Measurements from ENCODE around the gene CAPZB. TPM values are rescaled to one million over a fixed set of nuclear protein-coding genes. Genes with fewer than 3 reads are reported as not detected.
A peak's percentile ranks its signal among the peaks of the same experiment; 100 is the strongest.

The CAPZB gene
- total RNA-seq, 1 experiment from 2014 or later: 99.7 TPM

GRCh38 chr1:19410393-19410792 lies 74.9 kb downstream of the CAPZB start:
- Histone ChIP-seq H3K27me3 (no peaks in the 10 kb centered on the region), H3K4me3 (no peak overlapping the region), H3K36me3 (no peaks in the 10 kb centered on the region; the same call in 1 of the 2 replicates), H3K27ac (no peak overlapping the region), H3K4me1 (peaks cover 18% of the 10 kb centered on the region), H3K9me3 (replicated peaks) (no peaks in the 10 kb centered on the region)
- no peak for DNase-seq

GRCh38 chr1:19409477-19410341 lies 75.6 kb downstream of the CAPZB start:
- no peaks in the 10 kb centered on the region; the same call in 1 of the 2 replicates for H3K36me3 ChIP-seq
- peak in 1 of 2 experiments; percentile 23 for DNase-seq
- H3K27ac ChIP-seq: no peak overlapping the region
- no peak overlapping the region for H3K4me3 ChIP-seq
- peaks cover 18% of the 10 kb centered on the region for H3K4me1 ChIP-seq
- H3K9me3 ChIP-seq (replicated peaks): no peaks in the 10 kb centered on the region
- H3K27me3 ChIP-seq: no peaks in the 10 kb centered on the region

GRCh38 chr1:19407494-19408096 lies 77.7 kb downstream of the CAPZB start:
- no peaks in the 10 kb centered on the region for H3K9me3 ChIP-seq (replicated peaks)
- DNase-seq: no peak
- no peak overlapping the region for H3K27ac ChIP-seq
- H3K27me3 ChIP-seq: no peaks in the 10 kb centered on the region
- H3K4me1 ChIP-seq: peaks cover 12% of the 10 kb centered on the region
- H3K36me3 ChIP-seq: no peaks in the 10 kb centered on the region; the same call in 1 of the 2 replicates
- H3K4me3 ChIP-seq: no peak overlapping the region

- Histone ChIP-seq H3K4me3 (no peak overlapping the region), H3K36me3 (no peaks in the 10 kb centered on the region), H3K4me1 (peaks cover 10% of the 10 kb centered on the region; the same call in 1 of the 2 replicates), H3K27ac (no peak overlapping the region), H3K9me3 (replicated peaks) (no peaks in the 10 kb centered on the region), H3K27me3 (no peaks in the 10 kb centered on the region)
- no peak for DNase-seq
Measured at GRCh38 chr1:19406680-19407079, 78.7 kb downstream of the CAPZB start.

GRCh38 chr1:19405761-19406487 lies 79.4 kb downstream of the CAPZB start:
- Histone ChIP-seq H3K36me3 (no peaks in the 10 kb centered on the region), H3K27ac (no peak overlapping the region), H3K4me3 (no peak overlapping the region), H3K4me1 (peaks cover 10% of the 10 kb centered on the region; the same call in 1 of the 2 replicates), H3K27me3 (no peaks in the 10 kb centered on the region), H3K9me3 (replicated peaks) (no peaks in the 10 kb centered on the region)
- DNase-seq: peak; percentile 76 to 78

GRCh38 chr1:19405195-19405760 lies 80.1 kb downstream of the CAPZB start:
- Histone ChIP-seq H3K4me3 (no peak overlapping the region), H3K27me3 (no peaks in the 10 kb centered on the region), H3K36me3 (no peaks in the 10 kb centered on the region), H3K9me3 (replicated peaks) (no peaks in the 10 kb centered on the region), H3K4me1 (peaks cover 10% of the 10 kb centered on the region; the same call in 1 of the 2 replicates), H3K27ac (no peak overlapping the region)
- DNase-seq: peak in 1 of 2 experiments; percentile 28

GRCh38 chr1:19404748-19405147 lies 80.6 kb downstream of the CAPZB start:
- Histone ChIP-seq H3K4me3 (no peak overlapping the region), H3K27me3 (no peaks in the 10 kb centered on the region), H3K27ac (no peak overlapping the region), H3K36me3 (no peaks in the 10 kb centered on the region), H3K4me1 (peaks cover 10% of the 10 kb centered on the region; the same call in 1 of the 2 replicates), H3K9me3 (replicated peaks) (no peaks in the 10 kb centered on the region)
- no peak for DNase-seq

GRCh38 chr1:19403256-19403655 lies 82.1 kb downstream of the CAPZB start:
- H3K4me3 ChIP-seq: no peak overlapping the region
- H3K9me3 ChIP-seq (replicated peaks): no peaks in the 10 kb centered on the region
- H3K27ac ChIP-seq: no peak overlapping the region
- H3K4me1 ChIP-seq: peaks cover 10% of the 10 kb centered on the region; the same call in 1 of the 2 replicates
- no peak for DNase-seq
- H3K27me3 ChIP-seq: no peaks in the 10 kb centered on the region
- H3K36me3 ChIP-seq: no peaks in the 10 kb centered on the region

- Histone ChIP-seq H3K4me3 (no peak overlapping the region), H3K27me3 (no peaks in the 10 kb centered on the region), H3K27ac (no peak overlapping the region), H3K9me3 (replicated peaks) (no peaks in the 10 kb centered on the region), H3K4me1 (peaks cover 10% of the 10 kb centered on the region; the same call in 1 of the 2 replicates), H3K36me3 (no peaks in the 10 kb centered on the region)
- peak in 1 of 2 experiments; percentile 32 for DNase-seq
Measured at GRCh38 chr1:19402031-19402813, 83.1 kb downstream of the CAPZB start.

GRCh38 chr1:19401535-19401889 lies 83.8 kb downstream of the CAPZB start:
- DNase-seq: no peak
- H3K36me3 ChIP-seq: no peaks in the 10 kb centered on the region
- H3K27me3 ChIP-seq: no peaks in the 10 kb centered on the region
- no peak overlapping the region for H3K4me3 ChIP-seq
- peaks cover 10% of the 10 kb centered on the region; the same call in 1 of the 2 replicates for H3K4me1 ChIP-seq
- H3K9me3 ChIP-seq (replicated peaks): no peaks in the 10 kb centered on the region
- H3K27ac ChIP-seq: no peak overlapping the region

GRCh38 chr1:19400875-19401534 lies 84.3 kb downstream of the CAPZB start:
- H3K4me1 ChIP-seq: peaks cover 6% of the 10 kb centered on the region; the same call in 1 of the 2 replicates
- no peaks in the 10 kb centered on the region for H3K9me3 ChIP-seq (replicated peaks)
- DNase-seq: no peak
- H3K36me3 ChIP-seq: no peaks in the 10 kb centered on the region
- H3K27me3 ChIP-seq: no peaks in the 10 kb centered on the region
- H3K27ac ChIP-seq: no peak overlapping the region
- no peak overlapping the region for H3K4me3 ChIP-seq

GRCh38 chr1:19400192-19400611 lies 85.1 kb downstream of the CAPZB start:
- Histone ChIP-seq H3K4me1 (no peaks in the 10 kb centered on the region), H3K36me3 (no peaks in the 10 kb centered on the region), H3K9me3 (replicated peaks) (no peaks in the 10 kb centered on the region), H3K27ac (no peak overlapping the region), H3K4me3 (no peak overlapping the region), H3K27me3 (no peaks in the 10 kb centered on the region)
- no peak for DNase-seq

- Histone ChIP-seq H3K36me3 (no peaks in the 10 kb centered on the region), H3K27me3 (no peaks in the 10 kb centered on the region), H3K4me3 (no peak overlapping the region), H3K27ac (no peak overlapping the region), H3K9me3 (replicated peaks) (no peaks in the 10 kb centered on the region), H3K4me1 (no peaks in the 10 kb centered on the region)
- no peak for DNase-seq
Measured at GRCh38 chr1:19398309-19398760, 87.0 kb downstream of the CAPZB start.
